GM13977 (cell line): ENCODE data around the gene EMC10.

Source experiments
- DNase-seq: peaks from one replicate; pipeline ENCODE4 v3.0.0; 2012; ENCODE audit warnings: low spot score
- CTCF ChIP-seq: IDR thresholded peaks from 2 replicates; pipeline ENCODE4 v1.5.1; 2012; ENCODE audit warnings: mild to moderate bottlenecking, control low read depth; ENCODE audit not compliant: insufficient read depth; ENCODE audit errors: extremely low read depth, missing control alignments
- in situ Hi-C: fragments of 300-500 bp; cut with MboI; formaldehyde crosslinking; loops from one replicate; pipeline ENCODE4 v1.12.0; 2022; ENCODE audit warnings: low sequenced_read_pairs, low pct_unique_long_range_greater_than_20kb, mixed read lengths, inconsistent platforms; ENCODE audit not compliant: unreplicated experiment

EMC10 gene

GRCh38 chr19:50453243-50453642 lies 23.1 kb upstream of the EMC10 start:
- no peak for TF ChIP-seq CTCF
- in situ Hi-C loops: no loop called here
- DNase-seq: no peak

- in situ Hi-C loops: no loop called here
- DNase-seq: no peak
- TF ChIP-seq CTCF: no peak
These were observed 20.3 kb upstream of the EMC10 start for GRCh38 chr19:50455992-50456391.

GRCh38 chr19:50457300-50457699 lies 19.0 kb upstream of the EMC10 start:
- in situ Hi-C loops: no loop called here
- no peak for DNase-seq
- TF ChIP-seq CTCF: no peak

- in situ Hi-C loops: no loop called here
- DNase-seq: no peak
- TF ChIP-seq CTCF: no peak
These were observed 17.8 kb upstream of the EMC10 start for GRCh38 chr19:50458396-50459066.

DNA sequence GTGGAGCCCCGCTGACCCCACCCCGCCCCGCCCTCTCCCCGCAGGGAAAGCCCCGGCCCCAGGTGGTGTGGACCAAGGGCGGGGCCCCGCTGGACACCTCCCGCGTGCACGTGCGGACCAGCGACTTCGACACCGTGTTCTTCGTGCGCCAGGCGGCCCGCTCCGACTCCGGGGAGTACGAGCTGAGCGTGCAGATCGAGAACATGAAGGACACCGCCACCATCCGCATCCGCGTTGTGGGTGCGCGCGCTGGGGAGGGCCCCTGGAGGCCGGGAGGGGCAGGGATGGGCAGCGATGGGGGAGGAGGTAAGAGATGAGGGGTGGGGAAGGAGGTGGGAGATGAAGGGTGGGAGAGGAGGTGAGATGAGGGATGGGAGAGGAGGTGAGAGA lies 17.2 kb upstream of the EMC10 start:
- in situ Hi-C loops: no loop called here
- no peak for DNase-seq
- TF ChIP-seq CTCF: no peak

GRCh38 chr19:50459638-50460037 lies 16.7 kb upstream of the EMC10 start:
- in situ Hi-C loops: loop anchor here (5.0 kb wide), 1 partner anchor 102 kb away; no protein-coding TSS in a partner anchor
- DNase-seq: no peak
- no peak for TF ChIP-seq CTCF

DNA sequence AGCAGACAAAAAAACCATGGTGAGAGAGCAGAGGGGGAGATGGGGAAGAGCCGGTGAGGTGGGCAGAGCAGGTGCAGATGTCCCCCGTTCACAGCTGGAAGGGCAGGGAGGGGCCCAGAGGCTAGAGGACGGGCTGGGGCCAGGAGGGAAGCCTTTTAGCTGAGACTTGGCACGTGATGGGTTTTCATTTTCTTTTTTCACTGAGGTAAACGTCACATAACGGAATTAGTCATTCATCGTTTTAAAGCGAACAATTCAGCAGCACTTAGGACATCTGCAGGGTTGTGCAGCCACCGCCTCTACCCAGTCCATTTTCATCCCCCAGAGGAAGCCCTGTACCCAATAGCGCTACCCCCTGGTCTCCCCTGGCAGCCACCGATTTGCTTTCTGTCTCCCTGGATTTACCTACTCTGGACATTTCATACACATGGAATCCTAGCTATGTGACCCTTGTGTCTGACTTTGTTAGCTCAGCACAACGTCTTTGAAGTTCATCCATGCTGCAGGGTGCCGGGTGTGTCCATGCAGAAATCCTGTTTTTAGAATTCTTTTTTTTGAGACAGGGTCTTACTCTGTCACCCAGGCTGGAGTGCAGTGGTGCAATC lies 16.0 kb upstream of the EMC10 start:
- in situ Hi-C loops: loop anchor here (5.0 kb wide), 1 partner anchor 103 kb away; no protein-coding TSS in a partner anchor

More for the DNA sequence above, 16.0 kb upstream of the EMC10 start:
- TF ChIP-seq CTCF: peak; percentile 34
- DNase-seq: peak; percentile 94
